Testis (tissue), 2 donors: Measurements from ENCODE around the gene SON.

Experiments
- CTCF ChIP-seq, 3 experiments: fragments of 450-650 bp in 2 of 3; fragments of 200-600 bp in 1 of 3; sonication (generic) in 1 of 3; IDR thresholded peaks; one replicate each; pipeline ENCODE4 v1.5.1; 2016 to 2019; ENCODE audit warnings: antibody characterized with exemption in 3 of 3, mild to moderate bottlenecking in 2 of 3, moderate library complexity in 1 of 3
- POLR2A ChIP-seq: fragments of 450-650 bp; IDR thresholded peaks from one replicate; pipeline ENCODE4 v1.6.1; 2017; ENCODE audit warnings: antibody characterized with exemption, mild to moderate bottlenecking, moderate library complexity

- TF ChIP-seq CTCF (IDR thresholded peaks at IDR 0.05) (no peak), POLR2A (no peak)
Observed at GRCh38 chr21:33608559-33608958, 65.7 kb downstream of the SON start.
